Stimulated activated CD4-positive, alpha-beta T cell treated with anti-CD3 and anti-CD28 coated beads, Interleukin-4, amount 100 ng/mL, for 48 hours (primary cell): Measurements from ENCODE around the gene RPS6KA5.
"Not testable (repeated sequence)": the region's sequence is repeated elsewhere in the genome, so short reads cannot be mapped to it uniquely, and the experiment has no call there.

Source experiments
- DNase-seq, 2 donors: peaks; one replicate each; pipeline ENCODE4 v3.0.0-alpha.2; 2020; ENCODE audit warnings: low read depth in 2 of 2

The RPS6KA5 gene

DNA sequence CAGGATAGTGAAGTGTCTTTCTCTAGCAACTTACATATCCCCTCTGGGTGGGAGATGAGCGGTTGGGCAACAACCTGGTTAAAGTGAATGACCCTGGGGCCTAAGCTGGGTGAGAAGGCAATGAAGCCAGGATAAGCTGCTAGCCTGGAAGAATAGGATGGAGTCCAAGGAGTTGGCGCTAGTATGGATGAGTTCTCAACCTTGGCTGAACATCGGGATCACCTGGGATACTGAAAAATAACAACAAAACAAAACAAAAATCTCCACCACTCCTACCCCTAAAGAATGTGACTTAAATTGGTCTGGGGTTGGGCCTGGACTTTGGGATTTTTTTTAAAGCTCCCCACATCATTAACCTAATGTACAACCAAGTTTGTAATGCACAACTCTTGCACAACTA is 4.8 kb upstream of the RPS6KA5 start:
- no peak for DNase-seq

DNA sequence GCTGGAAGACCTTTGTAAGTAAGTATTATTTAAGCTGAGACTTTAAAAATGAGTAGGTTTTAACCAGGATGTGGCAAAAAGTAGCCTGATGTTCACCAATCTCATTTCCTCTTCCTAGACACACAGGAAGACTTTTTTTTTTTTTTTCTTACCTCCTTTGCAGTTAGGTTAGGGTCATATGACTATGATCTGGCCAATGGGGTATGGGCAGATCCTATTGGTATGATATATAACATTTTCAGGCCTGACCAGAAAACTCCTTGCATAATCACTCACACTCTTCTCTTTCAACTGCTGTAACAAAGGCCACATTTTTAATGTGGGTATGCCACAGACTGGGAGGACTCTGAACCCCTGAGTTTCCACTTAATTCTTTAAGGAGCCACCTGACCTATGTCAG is 2.7 kb upstream of the RPS6KA5 start:
- no peak for DNase-seq

DNA sequence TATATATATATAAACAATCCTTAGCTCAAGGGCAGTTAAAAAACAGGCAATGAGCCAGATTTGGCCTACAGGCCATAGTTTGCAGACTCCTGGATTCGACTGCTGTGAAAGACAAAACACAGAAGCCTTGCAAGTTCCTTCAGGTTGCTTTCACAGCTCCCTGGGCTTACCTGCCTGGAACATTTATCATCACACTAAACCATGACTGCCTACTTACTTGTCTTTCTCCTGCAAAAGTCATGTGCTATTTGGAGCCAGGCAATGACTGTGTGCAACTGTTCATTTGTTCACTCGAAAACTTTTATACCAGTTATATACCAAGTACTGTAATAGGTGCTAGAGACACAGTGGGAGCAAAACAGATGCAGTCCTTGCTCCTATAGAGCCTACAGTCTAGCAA is 2.2 kb upstream of the RPS6KA5 start:
- DNase-seq, result no peak

DNA sequence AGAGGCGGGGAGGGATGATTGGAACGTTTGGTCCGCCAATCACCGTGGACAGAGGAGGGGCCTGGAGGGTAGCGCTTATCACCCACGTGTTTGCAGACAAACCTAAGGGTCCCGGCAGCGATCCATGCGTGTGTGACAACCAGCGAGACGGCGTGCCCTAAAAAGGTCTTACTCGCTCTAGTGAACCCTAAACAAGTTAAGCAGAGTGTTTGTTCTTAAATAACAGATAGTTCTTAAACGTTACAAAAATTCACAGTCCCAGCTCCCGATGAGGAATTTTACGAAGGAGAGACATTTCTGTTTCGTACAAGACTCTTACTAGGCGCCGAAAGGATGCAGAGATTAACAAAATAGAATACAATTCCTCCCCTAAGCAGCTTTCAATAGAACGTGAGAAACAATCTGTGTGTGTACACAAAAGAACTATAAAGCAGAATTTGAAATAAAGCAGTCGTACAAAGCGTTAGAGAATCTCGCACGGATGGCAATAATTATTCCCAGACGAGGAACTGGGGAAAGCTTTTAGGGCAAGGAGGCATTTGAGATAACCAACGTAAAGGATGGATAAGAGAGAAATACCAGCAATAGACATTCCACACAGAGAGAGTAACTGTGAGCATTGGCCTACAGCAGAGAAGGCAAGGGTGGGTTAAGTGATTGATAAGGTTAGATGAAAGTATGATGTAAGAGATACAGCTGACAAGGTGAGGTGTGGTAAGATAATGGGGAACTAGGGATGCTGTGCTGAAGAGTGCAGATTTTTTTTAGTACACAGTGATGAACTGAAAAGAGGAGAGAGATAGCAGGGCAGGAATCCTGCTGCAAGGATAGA is 831 bp upstream of the RPS6KA5 start:
- DNase-seq, result no peak

DNA sequence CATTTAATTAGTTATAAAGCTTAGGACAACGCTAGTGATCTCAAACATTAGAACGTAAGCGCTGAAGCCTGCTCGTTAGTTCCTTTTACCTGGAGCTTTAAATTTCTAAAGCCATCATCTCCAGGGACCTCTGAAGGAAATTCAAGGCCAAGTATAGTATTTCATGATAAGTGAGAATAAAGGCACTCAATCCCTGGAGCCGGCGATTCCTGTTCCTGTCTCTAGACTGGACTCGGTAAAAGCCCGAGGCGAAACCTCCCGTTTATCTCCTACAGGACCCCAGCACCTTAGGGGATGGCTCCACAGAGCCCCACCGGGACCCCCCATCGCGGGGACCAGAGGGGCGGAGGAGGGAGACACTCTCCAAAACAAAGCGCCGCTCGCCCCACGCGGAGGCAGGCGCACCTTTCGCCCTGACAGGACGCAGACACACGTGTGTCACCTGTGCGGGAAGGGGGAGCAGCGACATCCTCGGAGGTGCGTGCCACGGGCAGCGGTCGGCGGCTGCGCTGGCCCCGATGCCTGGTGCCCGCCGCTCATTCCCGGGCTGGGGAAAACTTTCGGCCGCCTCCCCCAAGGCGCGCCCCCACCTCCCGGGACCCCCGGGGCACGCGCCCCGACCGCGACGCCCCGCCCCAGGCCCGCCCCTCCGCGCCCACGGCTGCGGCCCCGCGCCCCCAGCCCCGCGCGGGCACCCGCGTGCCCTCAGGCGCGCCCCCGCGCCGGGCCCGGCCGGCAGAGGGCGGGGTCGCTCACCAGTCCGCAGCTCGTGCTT is 678 bp downstream of the RPS6KA5 start:
- peak; percentile 17 to 46 for DNase-seq

DNA sequence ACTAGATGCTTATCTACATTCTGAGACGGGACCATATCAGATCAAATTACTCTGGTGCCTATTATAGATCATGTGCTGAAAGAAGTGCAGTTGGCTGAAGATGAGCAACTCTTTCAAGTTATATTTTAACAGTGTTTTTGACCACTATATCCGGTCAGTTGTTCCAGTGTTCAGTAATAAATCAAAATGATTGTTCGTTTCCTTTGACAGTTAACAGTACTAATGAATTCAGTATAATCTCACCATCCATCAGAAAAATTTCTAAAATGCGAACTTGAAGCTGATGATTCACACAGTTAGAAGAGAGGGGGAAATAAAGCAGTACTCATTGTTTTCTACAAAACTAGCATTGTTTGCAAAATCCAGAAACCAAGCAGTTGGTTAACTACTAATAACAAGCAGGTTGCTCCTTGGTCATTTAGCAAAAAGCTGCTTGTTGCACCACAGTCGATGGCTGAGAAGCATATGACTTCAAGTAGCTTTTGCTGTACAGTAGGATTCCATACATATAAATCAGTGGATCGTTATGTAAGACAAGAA is 2.3 kb downstream of the RPS6KA5 start:
- no peak for DNase-seq

DNA sequence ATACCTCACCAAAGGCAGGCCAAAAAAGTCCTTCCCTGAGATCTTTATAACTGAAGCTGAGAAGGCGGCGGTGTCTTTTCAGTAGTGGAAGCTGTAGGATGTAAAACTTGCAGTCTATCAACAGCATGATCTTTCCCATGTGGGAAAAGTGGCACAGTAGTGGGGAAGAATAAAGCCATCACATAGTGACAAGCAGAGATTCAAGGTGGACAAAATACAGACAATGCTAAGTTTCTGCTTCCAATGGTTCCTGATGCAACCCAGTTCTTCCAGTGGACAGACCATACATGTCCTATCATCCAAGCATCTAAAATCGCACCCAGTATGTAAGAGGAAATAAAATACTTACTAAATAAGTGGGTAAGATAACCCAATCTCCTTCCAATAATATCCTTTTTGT is 4.1 kb downstream of the RPS6KA5 start:
- DNase-seq, result no peak

DNA sequence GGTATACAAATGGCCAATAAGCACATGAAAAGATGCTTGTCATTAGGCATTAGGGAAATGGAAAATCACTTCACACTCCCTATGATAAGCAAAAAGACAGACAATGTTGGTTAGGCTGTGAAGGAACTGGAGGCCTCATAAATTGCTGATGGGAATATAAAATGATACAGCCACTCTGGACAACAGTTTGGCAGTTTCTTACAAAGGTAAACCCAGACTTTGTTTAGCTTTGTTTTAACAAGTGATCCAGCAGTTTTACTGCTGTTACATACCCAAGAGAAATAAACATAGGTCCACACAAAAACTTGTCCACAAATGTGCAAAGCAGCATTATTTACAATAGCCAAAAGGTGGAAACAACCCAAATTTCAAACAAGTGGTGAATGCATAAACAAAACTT is 5.4 kb downstream of the RPS6KA5 start:
- DNase-seq, result no peak

DNA sequence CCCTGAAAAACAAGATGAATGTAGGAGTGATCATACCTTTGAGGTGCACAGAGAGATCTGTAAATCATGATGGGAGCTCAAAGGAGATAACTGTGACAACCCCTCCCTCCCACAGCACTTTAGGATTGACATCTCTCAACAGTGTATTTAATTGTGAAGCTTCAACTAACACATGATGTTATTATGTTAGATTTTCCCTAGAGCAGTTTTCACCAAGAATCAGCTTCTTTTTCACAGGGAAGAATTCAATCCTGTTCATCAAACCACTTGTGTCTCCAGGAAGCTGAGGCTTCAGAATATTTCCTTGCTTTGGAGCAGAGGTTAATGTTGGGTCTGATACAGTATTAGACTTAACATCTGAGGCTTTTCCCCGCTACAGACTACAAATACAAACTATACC is 11.8 kb downstream of the RPS6KA5 start:
- DNase-seq, result no peak

DNA sequence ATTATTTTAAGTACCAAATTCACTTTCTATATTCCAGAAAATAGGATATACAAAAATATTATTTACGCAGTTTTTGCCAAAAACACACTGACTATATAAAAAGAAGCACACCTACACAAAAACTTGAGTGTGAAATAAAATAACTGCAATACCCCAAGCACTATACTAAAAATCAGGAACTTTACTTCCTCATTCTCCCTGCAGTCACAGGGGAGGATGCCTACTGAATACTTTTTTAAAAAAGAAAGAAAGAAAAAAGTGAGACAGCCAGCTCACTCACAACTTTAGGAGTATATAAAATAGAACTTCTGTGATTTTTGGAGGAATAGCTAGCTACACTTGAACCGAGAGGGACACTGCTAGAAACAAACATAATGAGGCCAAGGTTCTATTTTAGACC is 12.2 kb downstream of the RPS6KA5 start:
- no peak for DNase-seq

DNA sequence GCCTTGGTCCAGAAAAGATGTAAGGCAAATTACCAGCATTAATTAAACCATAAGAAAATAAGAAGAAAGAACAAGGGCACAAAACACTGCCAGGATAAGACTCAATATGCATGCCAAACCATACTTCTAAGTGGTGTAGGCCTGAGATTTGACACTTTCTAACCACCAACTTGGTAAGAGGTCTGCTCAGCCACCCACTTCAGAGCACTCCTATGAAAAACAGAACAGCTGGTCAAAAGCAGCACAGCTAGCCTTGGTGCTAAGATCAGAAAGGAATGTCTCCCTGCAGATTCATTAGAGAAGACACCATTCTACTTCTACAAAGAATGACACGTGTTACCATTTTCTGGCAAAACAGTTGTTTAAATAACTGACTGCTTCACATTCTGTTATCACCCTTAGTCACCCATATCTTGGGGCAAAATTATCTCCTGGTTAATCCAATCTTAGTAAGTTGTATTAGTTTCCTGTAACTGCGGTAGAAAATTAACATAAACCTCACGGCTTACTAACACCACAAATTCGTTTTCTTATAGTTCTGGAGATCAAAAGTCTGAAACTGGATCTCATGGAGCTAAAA is 13.2 kb downstream of the RPS6KA5 start:
- no peak for DNase-seq

DNA sequence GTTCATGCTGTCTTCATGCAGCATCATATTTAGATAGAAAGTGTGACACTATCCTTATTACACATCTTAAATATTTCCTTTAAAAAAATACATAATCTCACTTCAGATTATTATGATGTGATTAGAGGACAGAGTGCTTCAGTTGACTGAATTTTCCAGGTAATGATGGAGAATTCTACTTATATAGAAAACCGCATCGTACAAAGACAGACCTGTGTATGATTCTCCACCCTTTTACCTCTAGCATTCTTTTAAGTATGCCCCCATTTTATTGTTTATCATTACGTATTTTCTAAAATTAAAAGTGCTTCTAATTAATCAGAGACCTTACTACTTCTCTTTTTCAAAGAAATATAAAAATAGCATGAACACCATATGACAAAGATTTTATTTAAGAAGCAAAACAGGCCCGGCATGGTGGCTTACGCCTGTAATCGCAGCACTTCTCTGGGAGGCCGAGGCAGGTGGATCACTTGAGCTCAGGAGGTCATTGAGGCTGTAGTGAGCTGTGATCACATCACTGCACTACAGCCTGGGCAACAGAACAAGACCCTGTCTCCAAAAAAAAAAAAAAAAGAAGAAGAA is 13.9 kb downstream of the RPS6KA5 start:
- DNase-seq, result no peak

DNA sequence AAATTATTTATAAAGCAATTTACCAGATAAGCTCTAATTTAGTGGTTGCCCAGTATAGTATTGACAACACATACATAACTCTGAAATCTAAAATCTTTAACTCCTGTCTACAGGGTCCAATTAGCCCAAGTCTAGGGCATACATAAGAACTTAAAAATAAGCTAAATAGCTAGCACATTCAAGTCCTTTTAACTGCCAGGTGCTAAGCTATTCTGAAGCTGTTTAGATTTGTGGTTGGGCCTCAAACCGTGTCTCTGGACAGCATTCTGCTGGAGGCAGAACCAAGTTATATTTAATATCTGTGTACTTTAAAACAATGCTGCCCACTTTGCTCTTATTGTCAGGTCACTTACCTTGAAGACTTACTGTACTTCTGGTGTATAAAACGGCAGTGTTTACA is 19.0 kb downstream of the RPS6KA5 start:
- no peak for DNase-seq

DNA sequence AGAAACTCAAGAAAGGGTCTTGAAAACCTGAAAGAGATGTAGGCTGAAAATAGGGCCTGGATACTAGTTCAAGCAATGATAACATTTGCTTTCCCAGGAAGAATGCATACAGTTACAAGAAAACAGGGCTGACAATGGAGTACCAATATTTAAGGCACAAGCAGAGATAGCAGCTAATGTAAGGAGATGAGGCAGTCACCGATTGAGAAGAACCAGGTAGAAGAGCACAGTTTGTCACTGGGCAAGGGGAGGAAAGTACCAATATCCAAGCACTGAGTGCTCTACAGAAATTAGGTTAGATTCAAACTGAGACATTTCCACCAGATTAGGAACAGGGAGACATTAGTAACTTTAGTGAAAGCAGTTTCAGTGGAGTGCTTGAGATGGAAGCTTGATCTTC is 19.9 kb downstream of the RPS6KA5 start:
- no peak for DNase-seq

DNA sequence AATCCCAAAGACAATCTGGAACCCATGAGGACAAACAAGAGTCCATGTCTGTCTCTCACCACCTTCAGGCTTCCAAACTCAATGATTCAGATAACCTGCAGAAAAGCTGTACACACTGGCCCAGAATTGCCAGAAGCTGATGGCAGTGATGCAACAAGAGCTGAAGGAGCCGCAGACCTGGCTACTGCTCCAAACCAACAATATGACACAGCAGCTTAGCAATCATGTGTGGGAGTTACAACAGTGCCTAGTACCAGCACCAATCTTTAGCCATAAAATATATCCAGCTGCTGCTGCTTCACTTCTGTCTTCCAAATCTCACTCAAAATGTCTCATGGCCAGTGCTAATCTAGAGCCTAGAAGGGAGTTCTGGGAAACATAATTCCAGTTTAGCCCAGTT is 22.0 kb downstream of the RPS6KA5 start:
- no peak for DNase-seq

DNA sequence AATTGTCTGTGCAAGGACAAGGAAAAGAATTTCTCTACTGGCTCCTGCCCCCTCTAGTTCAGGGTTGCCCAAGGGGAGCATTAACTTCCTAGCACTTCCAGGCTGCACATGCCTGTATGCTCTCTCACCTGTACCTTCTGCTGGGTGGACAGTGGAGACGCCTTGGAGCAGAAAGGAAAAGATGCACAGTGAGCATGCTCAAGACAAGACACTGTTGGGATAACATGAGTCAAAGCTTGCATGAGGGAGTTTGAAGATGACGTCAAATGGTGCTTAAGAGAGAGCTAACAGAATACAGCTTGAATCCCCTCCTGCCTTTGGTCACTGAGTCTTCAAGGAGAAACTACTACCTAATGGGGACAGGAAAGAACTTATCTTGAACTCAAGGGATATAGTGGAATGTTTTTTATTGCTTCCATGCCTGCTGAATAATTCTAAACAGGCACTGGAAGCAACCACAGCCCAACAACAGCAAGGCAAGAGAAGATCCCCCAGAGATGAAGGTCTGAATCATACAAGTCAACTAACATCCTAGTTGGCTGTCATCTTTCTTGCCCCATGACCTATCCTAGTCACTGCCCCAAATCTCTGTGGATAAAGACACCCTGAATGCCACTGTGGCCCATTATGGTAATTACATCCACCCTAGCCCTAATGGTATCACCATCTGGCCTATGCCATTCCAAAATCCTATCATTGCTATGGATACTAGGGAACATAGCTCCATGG is 23.5 kb downstream of the RPS6KA5 start:
- no peak for DNase-seq

DNA sequence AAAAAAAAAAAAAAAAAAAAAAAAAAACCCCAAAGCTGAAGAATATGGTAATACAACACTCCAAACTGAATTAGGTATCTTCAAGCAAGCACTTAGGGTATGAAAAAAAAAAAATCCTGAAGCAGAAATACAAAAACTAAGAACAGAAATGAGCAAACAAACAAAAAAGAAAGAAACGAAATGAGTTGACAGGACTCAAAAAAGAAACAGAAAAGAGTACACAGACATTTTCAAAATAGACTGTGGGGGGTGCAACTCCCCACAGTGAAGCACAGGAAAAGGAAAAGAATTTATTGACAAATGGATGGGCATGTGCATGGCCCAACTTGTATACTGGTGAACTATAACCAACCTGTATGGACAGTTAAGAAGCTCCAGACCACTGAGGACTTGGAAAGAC is 24.6 kb downstream of the RPS6KA5 start:
- no peak for DNase-seq

DNA sequence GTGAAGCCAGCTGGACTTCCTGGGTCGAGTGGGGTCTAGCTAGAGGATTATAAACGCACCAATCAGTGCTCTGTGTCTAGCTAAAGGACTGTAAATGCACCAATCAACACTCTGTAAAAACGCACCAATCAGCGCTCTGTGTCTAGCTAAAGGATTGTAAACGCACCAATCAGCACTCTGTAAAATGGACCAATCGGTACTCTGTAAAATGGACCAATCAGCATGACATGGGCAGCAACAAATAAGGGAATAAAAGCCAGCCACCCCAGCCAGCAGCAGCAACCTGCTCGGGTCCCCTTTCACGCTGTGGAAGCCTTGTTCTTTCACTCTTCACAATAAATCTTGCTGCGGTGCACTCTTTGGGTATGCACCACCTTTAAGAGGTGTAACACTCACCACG is 26.1 kb downstream of the RPS6KA5 start:
- not testable (repeated sequence) for DNase-seq

DNA sequence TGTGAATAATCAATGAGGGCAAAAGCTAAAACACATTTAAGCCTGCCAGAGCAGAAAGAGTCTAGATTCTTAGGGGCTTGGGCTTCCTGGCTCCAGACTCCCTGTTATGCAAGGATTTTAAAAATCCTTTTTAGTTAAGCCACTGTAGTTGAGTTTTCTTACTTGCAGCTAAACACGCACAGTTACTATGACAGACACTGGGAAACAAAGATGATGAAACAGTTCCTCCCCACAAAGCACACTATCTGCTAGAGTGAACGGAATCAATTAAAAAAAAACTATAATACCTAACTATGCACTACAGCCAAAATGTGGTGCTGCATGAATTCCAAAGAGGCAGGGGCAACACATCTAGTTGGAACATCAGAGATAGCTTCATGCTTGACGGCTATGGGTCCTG is 28.2 kb downstream of the RPS6KA5 start:
- DNase-seq, result no peak

DNA sequence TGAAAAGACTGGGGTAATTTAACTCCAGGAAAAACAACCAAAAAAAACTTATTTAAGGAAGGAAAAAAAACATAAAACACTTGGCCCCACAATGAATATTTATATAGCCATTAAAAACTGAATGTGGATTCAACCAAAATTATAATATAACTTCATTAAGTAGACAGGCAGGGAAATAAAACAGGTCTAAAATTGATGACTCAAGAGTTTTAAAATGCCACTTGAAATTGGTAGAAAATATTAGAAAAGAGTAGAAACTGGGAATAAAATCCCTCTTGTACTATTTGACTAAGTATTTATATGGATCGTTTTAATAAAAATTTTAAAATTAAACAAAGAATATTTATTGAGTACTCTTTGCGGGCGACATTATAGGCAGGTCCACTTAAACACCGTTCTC is 28.8 kb downstream of the RPS6KA5 start:
- DNase-seq, result no peak

DNA sequence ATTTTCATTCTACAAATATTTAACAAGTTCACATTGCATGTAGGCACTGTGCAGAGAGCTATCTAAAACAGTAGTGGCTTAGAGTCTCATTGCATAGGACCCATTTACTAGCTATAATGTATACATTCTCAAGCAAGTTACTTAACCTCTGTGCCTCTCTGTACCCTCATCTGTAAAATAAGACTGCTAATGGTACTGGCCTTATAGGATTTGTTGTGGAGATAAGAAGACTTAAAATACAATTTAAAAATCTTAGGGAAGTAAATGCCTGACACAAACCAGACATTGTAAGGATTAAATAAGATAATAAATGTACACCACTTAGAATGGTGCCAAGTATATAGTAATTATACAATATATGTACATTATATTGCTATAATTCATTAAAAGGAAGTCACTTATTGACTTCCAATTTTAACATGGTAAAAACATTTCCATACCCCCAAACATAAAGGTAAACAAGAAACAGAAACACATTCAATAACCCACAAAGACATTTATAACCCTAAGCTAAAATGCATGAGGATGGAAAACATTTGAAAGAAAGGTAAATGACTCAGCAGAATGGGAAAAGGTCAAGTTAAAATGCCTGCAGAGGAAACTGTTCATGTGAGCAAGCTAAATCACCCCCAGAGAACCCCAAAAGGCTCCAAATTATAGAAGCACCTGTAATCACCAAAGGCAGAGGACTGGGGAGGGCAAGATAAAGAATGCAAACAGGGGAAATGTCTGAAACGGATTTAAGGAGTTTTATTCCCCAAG is 30.8 kb downstream of the RPS6KA5 start:
- DNase-seq, result no peak
